Endodermal cell (in vitro differentiated cells): ENCODE data around the gene ING5. TPM values are rescaled to one million over a fixed set of nuclear protein-coding genes. Genes with fewer than 3 reads are reported as not detected.

Experiments
- DNase-seq: peaks from one replicate; pipeline ENCODE4 v3.0.0-alpha.2; 2017
- H3K27ac ChIP-seq: 2 replicates; pipeline ENCODE4 v1.5.1; 2013; ENCODE audit warnings: mild to moderate bottlenecking, low read depth, low read length, moderate library complexity
- H3K27me3 ChIP-seq: 2 replicates; pipeline ENCODE4 v1.6.1; 2013; ENCODE audit warnings: mild to moderate bottlenecking, low read length, moderate library complexity; ENCODE audit not compliant: insufficient read depth, control insufficient read depth, poor library complexity, severe bottlenecking
- H3K36me3 ChIP-seq: 2 replicates; pipeline ENCODE4 v1.7.0; 2013; ENCODE audit warnings: mild to moderate bottlenecking, low read length, moderate library complexity; ENCODE audit not compliant: control insufficient read depth, insufficient read depth
- H3K4me1 ChIP-seq: one replicate; pipeline ENCODE4 v1.7.0; 2013; ENCODE audit warnings: low read length; ENCODE audit not compliant: control insufficient read depth, insufficient read depth
- H3K4me3 ChIP-seq: 2 replicates; pipeline ENCODE4 v1.5.1; 2013; ENCODE audit warnings: mild to moderate bottlenecking, low read length, moderate library complexity
- H3K9ac ChIP-seq: 2 replicates; pipeline ENCODE4 v1.6.1; 2013; ENCODE audit warnings: mild to moderate bottlenecking, low read length, moderate library complexity; ENCODE audit not compliant: poor library complexity, severe bottlenecking; ENCODE audit errors: extremely low read depth
- H3K9me3 ChIP-seq: 2 replicates; pipeline ENCODE4 v1.6.1; 2013; ENCODE audit warnings: mild to moderate bottlenecking, low read length, moderate library complexity; ENCODE audit not compliant: control insufficient read depth
- H3K27ac Mint-ChIP-seq: 2 replicates; pipeline ENCODE4 v1.8.0; 2020; ENCODE audit warnings: mixed read lengths
- H3K27me3 Mint-ChIP-seq: 2 replicates; pipeline ENCODE4 v1.8.0; 2021; ENCODE audit warnings: mild to moderate bottlenecking, mixed read lengths; ENCODE audit not compliant: insufficient read depth
- H3K36me3 Mint-ChIP-seq: 2 replicates; pipeline ENCODE4 v1.8.0; 2020; ENCODE audit warnings: low read depth, mixed read lengths
- H3K4me1 Mint-ChIP-seq: 2 replicates; pipeline ENCODE4 v1.8.0; 2020; ENCODE audit warnings: mixed read lengths
- H3K4me3 Mint-ChIP-seq: 2 replicates; pipeline ENCODE4 v1.8.0; 2020; ENCODE audit warnings: mild to moderate bottlenecking, moderate library complexity, mixed read lengths
- H3K9me3 Mint-ChIP-seq: 2 replicates; pipeline ENCODE4 v1.8.0; 2020; ENCODE audit warnings: mild to moderate bottlenecking, mixed read lengths
- CTCF ChIP-seq: fragments of 200-600 bp; sonication (generic); conservative IDR thresholded peaks from 2 replicates; pipeline ENCODE4 v1.5.0; 2021; ENCODE audit warnings: antibody characterized with exemption, mild to moderate bottlenecking
- WGBS, 2 experiments: methylation state at CpG; one replicate each; pipeline versions ENCODE4 v1.1.5 to v1.1.7; 2013; ENCODE audit warnings: missing lambda C conversion rate in 2 of 2, mixed read lengths in 1 of 2; ENCODE audit not compliant: insufficient coverage in 1 of 2, insufficient read length in 1 of 2; 5-methylcytosine and 5-hydroxymethylcytosine counted together
- total RNA-seq, 2 donors: library from RNA; stranded (reverse); fragmentation: NEBNext Ultra II Directional in 1 of 2; extraction: Animal tissue kit (Norgen Biotek cat#: 25700) in 1 of 2; gene quantifications; 2 replicates in 1 of 2; 3 replicates in 1 of 2; pipeline ENCODE4 v1.2.1, GENCODE V29; 2021

The ING5 gene
- total RNA-seq, 2 donors from 2014 or later = 44.9 to 53.1 TPM

DNA sequence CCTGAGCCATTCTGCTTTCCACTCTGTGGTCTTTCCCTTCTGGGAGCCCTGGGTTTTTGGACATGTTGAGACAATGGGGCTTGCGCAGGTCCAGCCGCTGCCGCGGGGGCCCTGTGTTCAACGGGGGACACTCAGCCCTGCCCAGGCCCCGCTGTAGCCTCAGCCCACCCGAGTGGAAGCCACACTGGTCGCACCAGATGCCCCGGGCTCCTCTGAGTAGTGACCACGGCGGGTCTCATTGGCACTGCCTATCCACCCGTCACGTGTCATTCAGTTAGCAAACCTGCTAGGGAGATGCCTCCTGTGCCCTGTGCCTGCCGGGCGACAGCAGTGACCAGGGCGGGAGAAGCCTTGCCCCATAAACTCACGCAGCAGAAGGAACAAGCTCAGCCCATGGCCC, 51.7 kb downstream of the ING5 start:
- H3K4me1 ChIP-seq = no peaks in the 10 kb centered on the region
- peaks cover 46% of the 10 kb centered on the region for H3K36me3 Mint-ChIP-seq
- 93 to 95% methylated on average over 12 to 17 of the region's 17 CpGs for WGBS, 2 experiments
- no peaks in the 10 kb centered on the region for H3K27me3 ChIP-seq
- peak overlapping the region; percentile 81 for H3K27ac Mint-ChIP-seq
- no peaks in the 10 kb centered on the region for H3K27me3 Mint-ChIP-seq
- no peak overlapping the region for H3K4me3 Mint-ChIP-seq
- no peaks in the 10 kb centered on the region for H3K9me3 ChIP-seq
- H3K9ac ChIP-seq = no peak overlapping the region
- DNase-seq = no peak
- TF ChIP-seq CTCF = no peak
- H3K4me1 Mint-ChIP-seq = no peaks in the 10 kb centered on the region
- H3K36me3 ChIP-seq = no peaks in the 10 kb centered on the region
- H3K9me3 Mint-ChIP-seq = no peaks in the 10 kb centered on the region
- H3K4me3 ChIP-seq = no peak overlapping the region
- H3K27ac ChIP-seq = no peak overlapping the region

DNA sequence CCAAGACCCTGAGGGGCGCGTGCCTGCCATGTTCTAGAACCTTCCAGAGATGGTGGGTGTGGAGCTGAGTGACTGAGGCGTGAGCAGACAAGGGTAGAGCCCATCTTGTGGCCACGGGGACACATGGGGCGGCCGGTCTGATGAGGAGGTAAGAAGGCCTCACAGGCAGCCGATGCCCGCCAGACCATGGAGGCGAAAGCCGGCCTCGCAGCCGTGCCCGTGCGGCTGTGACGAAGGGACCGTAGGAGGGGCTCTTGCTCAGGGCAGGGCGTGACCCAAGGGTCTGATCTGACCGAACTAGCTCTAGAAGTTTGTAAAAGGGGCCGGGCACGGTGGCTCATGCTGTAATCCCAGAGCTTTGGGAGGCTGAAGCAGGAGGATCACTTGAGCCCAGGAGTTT, 52.2 kb downstream of the ING5 start:
- no peaks in the 10 kb centered on the region for H3K4me1 Mint-ChIP-seq
- H3K27me3 Mint-ChIP-seq = no peaks in the 10 kb centered on the region

DNA sequence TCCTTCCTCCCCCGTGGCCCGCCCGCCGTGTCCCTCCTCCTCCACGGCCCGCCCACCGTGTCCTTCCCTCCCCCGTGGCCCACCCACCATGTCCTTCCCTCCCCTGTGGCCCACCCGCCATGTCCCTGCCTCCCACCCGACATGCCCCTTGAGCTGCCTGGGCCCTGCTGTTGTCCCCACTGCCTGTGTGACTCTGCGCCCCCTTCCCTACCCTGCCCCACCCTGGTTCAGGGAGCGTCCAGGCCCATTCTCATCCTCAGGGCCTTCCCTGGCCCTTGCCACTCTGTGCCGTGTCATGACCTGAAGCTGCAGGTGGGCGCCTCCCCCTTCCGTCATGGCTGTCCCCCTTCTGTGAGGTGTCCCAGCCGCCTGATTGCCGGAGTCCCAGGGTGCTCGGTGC, 53.3 kb downstream of the ING5 start:
- Mint-ChIP-seq H3K9me3 (peaks cover 6% of the 10 kb centered on the region), H3K4me1 (no peaks in the 10 kb centered on the region), H3K27me3 (no peaks in the 10 kb centered on the region), H3K27ac (no peak overlapping the region), H3K36me3 (peaks cover 46% of the 10 kb centered on the region), H3K4me3 (no peak overlapping the region)
- 90 to 95% methylated on average over 3 to 18 of the region's 18 CpGs for WGBS, 2 experiments
- H3K27me3 ChIP-seq = no peaks in the 10 kb centered on the region
- DNase-seq = no peak
- no peak overlapping the region for H3K9ac ChIP-seq
- H3K4me1 ChIP-seq = no peaks in the 10 kb centered on the region
- no peak overlapping the region for H3K4me3 ChIP-seq
- H3K9me3 ChIP-seq = peaks cover 9% of the 10 kb centered on the region
- H3K36me3 ChIP-seq = peaks cover 12% of the 10 kb centered on the region
- TF ChIP-seq CTCF = no peak
- H3K27ac ChIP-seq = no peak overlapping the region

More for the DNA sequence above, 52.2 kb downstream of the ING5 start:
- H3K9me3 ChIP-seq = no peaks in the 10 kb centered on the region
- H3K4me3 Mint-ChIP-seq = no peak overlapping the region
- no peaks in the 10 kb centered on the region for H3K9me3 Mint-ChIP-seq
- no peaks in the 10 kb centered on the region for H3K27me3 ChIP-seq
- no peak for DNase-seq
- TF ChIP-seq CTCF = no peak
- H3K27ac Mint-ChIP-seq = peak overlapping the region; percentile 81
- peaks cover 3% of the 10 kb centered on the region for H3K36me3 ChIP-seq
- no peak overlapping the region for H3K9ac ChIP-seq
- H3K4me1 ChIP-seq = no peaks in the 10 kb centered on the region
- peaks cover 45% of the 10 kb centered on the region for H3K36me3 Mint-ChIP-seq
- H3K4me3 ChIP-seq = no peak overlapping the region
- WGBS, 2 experiments = 94 to 98% methylated on average over 20 of the region's 20 CpGs
- no peak overlapping the region for H3K27ac ChIP-seq
